Stimulated activated CD8-positive, alpha-beta memory T cell treated with anti-CD3 and anti-CD28 coated beads, Interleukin-15, amount 100 ng/mL, for 4 hours (primary cell): ENCODE measurements around the gene IFNA17.
"Not testable (repeated sequence)": the region's sequence is repeated elsewhere in the genome, so short reads cannot be mapped to it uniquely, and the experiment has no call there.

Source experiments
- DNase-seq, 2 donors: peaks; one replicate each; pipeline ENCODE4 v3.0.0-alpha.2; 2020; ENCODE audit warnings: low read depth in 2 of 2

The IFNA17 gene

GRCh38 chr9:21228122-21228521 lies at the start of gene IFNA17:
Gene IFNA17, minus strand, starts transcription at chr9:21228222. Its CDS starts 49 bp downstream, at chr9:21228173.
- no peak for DNase-seq

- no peak for DNase-seq
These were observed 40.3 kb upstream of the IFNA17 start for GRCh38 chr9:21268347-21268657.

- DNase-seq, result no peak
These were observed 39.7 kb upstream of the IFNA17 start for GRCh38 chr9:21267485-21268346.

- no peak for DNase-seq
These were observed 38.9 kb upstream of the IFNA17 start for GRCh38 chr9:21266733-21267484.

- DNase-seq, result no peak
These were observed 37.6 kb upstream of the IFNA17 start for GRCh38 chr9:21265421-21266189.

GRCh38 chr9:21255538-21256212 lies 27.7 kb upstream of the IFNA17 start:
- DNase-seq, result no peak

- DNase-seq, result no peak
These were observed 24.9 kb upstream of the IFNA17 start for GRCh38 chr9:21252721-21253547.

- no peak for DNase-seq
These were observed 23.6 kb upstream of the IFNA17 start for GRCh38 chr9:21251638-21252037.

GRCh38 chr9:21251190-21251589 lies 23.2 kb upstream of the IFNA17 start:
- DNase-seq, result no peak

GRCh38 chr9:21244836-21245235 lies 16.8 kb upstream of the IFNA17 start:
- no peak for DNase-seq

- no peak for DNase-seq
These were observed 11.9 kb upstream of the IFNA17 start, which contains the start of gene IFNA14 for GRCh38 chr9:21239911-21240310. Gene IFNA14, minus strand, starts transcription at chr9:21240005. Its CDS starts 70 bp downstream, at chr9:21239935.

- not testable (repeated sequence) for DNase-seq
These were observed 8.3 kb upstream of the IFNA17 start for GRCh38 chr9:21236360-21236714.

- DNase-seq, result not testable (repeated sequence)
These were observed 7.7 kb upstream of the IFNA17 start for GRCh38 chr9:21235468-21236359.

GRCh38 chr9:21234153-21234687 lies 6.2 kb upstream of the IFNA17 start:
- no peak for DNase-seq

- DNase-seq, result no peak
These were observed 5.2 kb upstream of the IFNA17 start for GRCh38 chr9:21233258-21233657.

GRCh38 chr9:21217211-21217610 lies 10.8 kb downstream of the IFNA17 start, which contains the start of gene IFNA16:
Gene IFNA16, minus strand, starts transcription at chr9:21217311. Its CDS starts 6 bp downstream, at chr9:21217305.
- not testable (repeated sequence) for DNase-seq

GRCh38 chr9:21213411-21214326 lies 14.4 kb downstream of the IFNA17 start:
- not testable (repeated sequence) for DNase-seq

GRCh38 chr9:21212160-21212559 lies 15.9 kb downstream of the IFNA17 start:
- not testable (repeated sequence) for DNase-seq
